Right cardiac atrium (tissue), 5 donors: ENCODE data around the gene ATP6V0D1. TPM values are rescaled to one million over a fixed set of nuclear protein-coding genes. Genes with fewer than 3 reads are reported as not detected.
A peak's percentile ranks its signal among the peaks of the same experiment; 100 is the strongest.
"Not testable (repeated sequence)": the region's sequence is repeated elsewhere in the genome, so short reads cannot be mapped to it uniquely, and the experiment has no call there.

Experiments used
- ATAC-seq, 2 donors: fragments of 200-7000 bp; cut with Tn5 transposase; one replicate each; pipeline versions ENCODE4 v1.8.0 to v1.9.1; 2020; ENCODE audit warnings: moderate library complexity in 2 of 2, mild to moderate bottlenecking in 1 of 2
- DNase-seq, 3 donors: peaks; one replicate each; pipeline ENCODE4 v3.0.0-alpha.2; 2020
- H3K27ac ChIP-seq: one replicate; pipeline ENCODE4 v1.5.1; 2013; ENCODE audit warnings: mild to moderate bottlenecking, low read length, control low read depth, moderate library complexity
- H3K27me3 ChIP-seq: one replicate; pipeline ENCODE4 v1.6.1; 2013; ENCODE audit not compliant: control insufficient read depth, insufficient read depth
- H3K4me1 ChIP-seq: one replicate; pipeline ENCODE4 v1.6.1; 2013; ENCODE audit warnings: low read length; ENCODE audit not compliant: control insufficient read depth, insufficient read depth
- H3K4me3 ChIP-seq: one replicate; pipeline ENCODE4 v1.5.1; 2013; ENCODE audit warnings: low read length, control low read depth
- H3K9me3 ChIP-seq: one replicate; pipeline ENCODE4 v1.6.1; 2013; ENCODE audit warnings: low read length; ENCODE audit not compliant: control insufficient read depth
- WGBS: extraction: QIAGEN DNeasy Blood & Tissue Kit; methylation state at CpG from one replicate; pipeline ENCODE4 v1.1.7; 2013; 5-methylcytosine and 5-hydroxymethylcytosine counted together
- intact Hi-C, 4 donors: fragments of 100-400 bp; cut with DNase I; formaldehyde crosslinking; loops; one replicate each; pipeline versions ENCODE4 v1.11.0 to v1.14.0; 2022 to 2023
- polyA plus RNA-seq: library from polyadenylated mRNA; stranded (reverse); fragments of 200-250 nt; gene quantifications from one replicate; pipeline ENCODE4 v1.2.3, GENCODE V29; 2013
- total RNA-seq, 4 donors: library from RNA; stranded (reverse); fragmentation: NEBNext Ultra II Directional; extraction: Animal tissue kit (Norgen Biotek cat#: 25700); gene quantifications; one replicate each; pipeline ENCODE4 v1.2.1, GENCODE V29; 2021
- donor health status: healthy with polysubstance abuse.
- donor health status: DM: no; HTN: yes; CAD: no.
- donor health status: DM: no; HTN: no; CAD: no.
- donor health status: DM: no; HTN: yes; CAD: no; lungs with severe emphysema.
- donor health status: DM: yes; HTN: yes; CAD: no.

ATP6V0D1 gene
- total and polyA plus RNA-seq, 5 donors: 44.6 to 79.4 (median 64.8) TPM

GRCh38 chr16:67425061-67425460 is 55.9 kb downstream of the ATP6V0D1 start:
- no peaks in the 10 kb centered on the region for H3K27me3 ChIP-seq
- 47% methylated on average over 6 of the region's 6 CpGs for WGBS
- no peak overlapping the region for H3K4me3 ChIP-seq
- intact Hi-C loops: loop anchor here in 3 of 4 donors (5.0 to 10.0 kb wide), 2 partner anchors 42 to 90 kb away; no protein-coding TSS in a partner anchor
- H3K9me3 ChIP-seq: no peaks in the 10 kb centered on the region
- DNase-seq: peak in 1 of 3 donors; percentile 6
- H3K4me1 ChIP-seq: no peaks in the 10 kb centered on the region
- no peak overlapping the region for H3K27ac ChIP-seq
- ATAC-seq: no peak

GRCh38 chr16:67424261-67424615 is 56.7 kb downstream of the ATP6V0D1 start:
- Histone ChIP-seq H3K9me3 (no peaks in the 10 kb centered on the region), H3K27me3 (no peaks in the 10 kb centered on the region), H3K4me1 (no peaks in the 10 kb centered on the region), H3K4me3 (no peak overlapping the region), H3K27ac (no peak overlapping the region)
- intact Hi-C loops: loop anchor here in 1 of 4 donors (10.0 kb wide), 1 partner anchor 91 kb away; no protein-coding TSS in a partner anchor
- WGBS: 50% methylated on average over 5 of the region's 5 CpGs
- ATAC-seq (no peak), DNase-seq (no peak)

DNA sequence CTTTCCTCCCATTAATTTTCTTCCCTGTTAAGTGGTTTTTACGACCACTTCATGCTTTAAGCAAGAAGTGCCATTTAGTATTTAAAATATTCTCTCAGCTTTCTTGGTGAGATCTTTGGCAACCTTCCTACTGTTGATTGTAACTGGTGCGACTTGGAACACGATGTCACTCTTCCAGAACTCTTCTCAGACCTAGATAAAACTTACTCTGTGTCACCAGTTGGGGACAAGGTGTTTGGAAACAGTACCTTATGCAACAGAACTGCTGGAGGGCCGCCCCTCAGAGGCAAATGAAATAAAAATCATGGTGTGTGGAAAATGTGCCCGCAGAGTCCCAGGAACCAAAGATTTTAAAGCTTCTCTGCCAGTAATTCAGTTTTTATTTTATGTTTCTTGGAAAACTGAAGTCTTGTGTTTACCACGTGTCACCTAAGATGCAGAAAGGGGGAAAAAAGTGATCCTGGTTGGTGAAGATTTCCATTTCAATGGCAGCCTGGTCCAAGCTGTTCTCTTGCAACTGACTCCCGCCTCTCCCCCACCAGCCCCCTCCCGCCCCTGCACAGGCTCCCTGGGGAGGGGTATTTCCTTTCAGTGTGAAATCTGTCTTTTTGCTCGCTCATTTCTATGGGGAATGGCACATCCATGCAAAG is 57.2 kb downstream of the ATP6V0D1 start:
- Histone ChIP-seq H3K27ac (no peak overlapping the region), H3K27me3 (no peaks in the 10 kb centered on the region), H3K9me3 (no peaks in the 10 kb centered on the region), H3K4me1 (no peaks in the 10 kb centered on the region), H3K4me3 (no peak overlapping the region)
- WGBS: 30% methylated on average over 9 of the region's 9 CpGs
- intact Hi-C loops: loop anchor here in 1 of 4 donors (10.0 kb wide), 1 partner anchor 91 kb away; no protein-coding TSS in a partner anchor
- DNase-seq (peak in 1 of 3 donors; percentile 28), ATAC-seq (no peak)

DNA sequence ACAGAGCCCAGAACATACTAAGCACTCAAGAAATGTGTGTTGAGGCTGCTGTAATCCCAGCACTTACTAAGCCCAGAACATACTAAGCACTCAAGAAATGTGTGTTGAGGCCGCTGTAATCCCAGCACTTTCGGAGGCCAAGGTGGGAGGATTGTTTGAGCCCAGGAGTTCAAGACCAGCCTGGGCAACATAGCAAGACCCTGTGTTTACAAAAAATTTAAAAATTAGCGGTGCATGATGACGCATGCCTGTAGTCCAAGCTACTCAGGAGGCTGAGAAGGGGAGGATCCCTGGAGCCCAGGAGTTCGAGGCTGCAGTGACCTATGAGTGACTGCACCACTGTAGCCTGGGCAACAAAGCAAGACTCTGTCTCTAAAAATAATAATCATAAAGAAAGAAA is 57.9 kb downstream of the ATP6V0D1 start:
- H3K9me3 ChIP-seq: no peaks in the 10 kb centered on the region
- no peaks in the 10 kb centered on the region for H3K27me3 ChIP-seq
- no peak overlapping the region for H3K4me3 ChIP-seq
- no peak for ATAC-seq
- no peaks in the 10 kb centered on the region for H3K4me1 ChIP-seq
- DNase-seq: peak in 1 of 3 donors; percentile 5
- 87% methylated on average over 5 of the region's 5 CpGs for WGBS
- intact Hi-C loops: loop anchor here in 1 of 4 donors (10.0 kb wide), 1 partner anchor 92 kb away; no protein-coding TSS in a partner anchor
- no peak overlapping the region for H3K27ac ChIP-seq

GRCh38 chr16:67421030-67421429 is 59.9 kb downstream of the ATP6V0D1 start:
- no peaks in the 10 kb centered on the region for H3K4me1 ChIP-seq
- H3K27me3 ChIP-seq: no peaks in the 10 kb centered on the region
- no peaks in the 10 kb centered on the region for H3K9me3 ChIP-seq
- no peak overlapping the region for H3K4me3 ChIP-seq
- DNase-seq (peak in 1 of 3 donors; percentile 1), ATAC-seq (no peak)
- intact Hi-C loops: loop anchor here in 1 of 4 donors (10.0 kb wide), 1 partner anchor 94 kb away; no protein-coding TSS in a partner anchor
- WGBS: 77% methylated on average over 4 of the region's 4 CpGs
- H3K27ac ChIP-seq: no peak overlapping the region

- no peaks in the 10 kb centered on the region for H3K9me3 ChIP-seq
- ATAC-seq (no peak), DNase-seq (peak in 1 of 3 donors; percentile 18)
- no peaks in the 10 kb centered on the region for H3K4me1 ChIP-seq
- intact Hi-C loops: loop anchor here in 2 of 4 donors (10.0 kb wide), 2 partner anchors 95 to 415 kb away; no protein-coding TSS in a partner anchor
- H3K27ac ChIP-seq: no peak overlapping the region
- H3K27me3 ChIP-seq: no peaks in the 10 kb centered on the region
- no peak overlapping the region for H3K4me3 ChIP-seq
- WGBS: 78% methylated on average over 3 of the region's 3 CpGs
Observed at GRCh38 chr16:67419931-67420330, 61.0 kb downstream of the ATP6V0D1 start.

DNA sequence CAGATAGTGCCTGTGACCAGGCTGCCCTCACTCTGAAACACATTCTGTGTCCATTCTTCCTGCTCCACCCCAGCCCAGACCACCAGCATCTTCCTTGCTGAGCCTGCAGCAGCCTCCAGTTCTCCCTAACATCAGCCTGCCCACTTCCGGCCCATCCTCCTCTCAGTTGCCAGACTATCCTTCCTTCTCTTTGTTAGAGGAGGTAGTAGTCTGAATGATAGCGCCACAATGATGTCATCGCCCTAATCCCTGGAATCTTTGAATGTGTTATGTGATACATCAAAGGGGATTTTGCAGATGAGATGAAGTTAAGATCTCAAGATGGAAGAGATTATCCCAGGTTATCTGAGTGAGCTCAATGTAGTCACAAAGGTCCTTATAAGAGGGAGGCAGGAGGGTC is 61.5 kb downstream of the ATP6V0D1 start:
- H3K4me1 ChIP-seq: no peaks in the 10 kb centered on the region
- H3K4me3 ChIP-seq: no peak overlapping the region
- DNase-seq (peak in 1 of 3 donors; percentile 18), ATAC-seq (no peak)
- H3K27me3 ChIP-seq: no peaks in the 10 kb centered on the region
- no peaks in the 10 kb centered on the region for H3K9me3 ChIP-seq
- intact Hi-C loops: loop anchor here in 1 of 4 donors (10.0 kb wide), 1 partner anchor 415 kb away; no protein-coding TSS in a partner anchor
- no peak overlapping the region for H3K27ac ChIP-seq
- WGBS: 85% methylated on average over 3 of the region's 3 CpGs

DNA sequence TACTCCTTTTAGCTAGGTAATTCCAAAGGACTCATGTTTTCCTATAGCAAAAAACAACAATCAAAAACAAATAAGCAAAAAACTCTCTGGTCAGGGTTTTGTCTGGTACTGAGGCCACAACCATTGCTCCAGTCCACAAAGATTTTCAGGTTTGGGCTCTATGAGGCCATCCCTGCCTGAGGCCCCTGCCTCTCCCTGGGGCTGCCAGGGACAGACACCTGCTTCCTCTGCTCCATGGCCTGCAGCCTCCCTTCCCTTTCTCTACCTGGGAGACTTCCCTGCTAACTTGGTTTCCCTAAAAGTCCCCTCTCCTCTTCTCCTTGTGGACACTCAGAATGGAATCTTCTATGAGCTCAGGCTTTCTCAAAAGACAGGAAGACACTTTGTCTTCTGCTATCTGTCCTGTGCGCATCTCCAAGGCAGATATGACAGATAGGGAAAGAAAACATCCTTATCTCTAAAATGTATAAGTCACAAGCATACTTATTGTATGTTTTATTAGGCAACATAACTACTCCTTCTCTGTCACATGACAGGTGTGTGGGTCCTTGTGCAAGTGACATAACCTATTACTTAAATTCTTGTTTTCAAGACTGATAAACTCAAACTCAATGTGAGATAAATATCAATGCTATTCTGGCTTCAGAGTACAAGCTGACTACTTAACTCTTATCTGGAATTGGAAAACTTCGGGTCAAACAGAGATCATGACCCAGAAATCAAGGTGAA is 63.5 kb downstream of the ATP6V0D1 start:
- Histone ChIP-seq H3K9me3 (no peaks in the 10 kb centered on the region), H3K4me3 (no peak overlapping the region), H3K4me1 (no peaks in the 10 kb centered on the region), H3K27me3 (no peaks in the 10 kb centered on the region), H3K27ac (no peak overlapping the region)
- DNase-seq (peak in 1 of 3 donors; percentile 3), ATAC-seq (no peak)
- WGBS: 84% methylated on average over 2 of the region's 2 CpGs
- intact Hi-C loops: loop anchor here in 1 of 4 donors (10.0 kb wide), 1 partner anchor 413 kb away; no protein-coding TSS in a partner anchor

DNA sequence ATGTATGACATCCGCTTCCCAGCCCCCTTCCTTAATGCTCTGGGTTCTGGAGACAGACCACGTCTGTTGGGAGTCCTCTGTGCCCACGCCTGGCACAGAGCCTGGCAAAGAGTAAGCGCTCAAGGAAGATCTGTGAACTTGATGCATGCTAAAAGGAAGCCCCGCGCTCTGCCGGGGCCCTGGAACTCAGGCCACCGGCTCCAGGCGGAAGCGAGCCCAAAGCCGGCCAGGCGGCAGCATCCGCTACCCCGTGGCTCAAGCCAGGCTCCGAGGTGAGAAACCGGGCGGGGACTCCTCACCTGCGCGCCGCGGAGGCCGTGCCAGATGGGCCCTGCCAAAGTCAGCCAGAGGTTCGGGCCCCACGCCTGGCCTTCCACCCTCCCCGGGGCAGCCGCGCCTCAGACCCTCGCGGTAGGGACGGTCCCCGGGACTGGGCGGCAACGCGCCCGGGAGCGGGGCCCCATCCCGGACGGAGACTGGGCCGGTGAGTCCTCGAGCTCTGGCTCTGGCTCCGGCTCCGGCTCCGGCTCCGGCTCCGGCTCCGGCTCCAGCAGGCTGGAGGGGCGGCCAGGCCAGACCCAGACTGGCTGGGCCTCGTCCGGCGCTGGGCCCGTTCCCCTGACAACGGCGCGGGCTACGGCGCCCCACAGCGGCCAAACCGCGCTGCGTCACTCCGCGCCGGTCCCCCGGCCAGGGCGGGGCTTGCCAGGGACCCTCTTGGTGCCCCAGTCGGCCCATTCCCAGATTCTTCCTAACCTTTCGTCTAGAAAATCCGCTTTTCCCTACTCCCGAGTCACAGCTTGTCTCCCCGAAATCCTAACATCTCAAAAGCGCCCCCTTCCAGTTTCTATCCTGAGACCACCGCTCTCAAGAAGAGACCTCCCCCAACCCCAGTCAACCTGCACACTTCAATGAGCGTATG is 64.8 kb downstream of the ATP6V0D1 start, which contains the start of gene ZDHHC1:
ZDHHC1 (minus strand) TSS at position 606 of the 922 bp plus-strand sequence. CDS start 8,702 bp downstream, outside the sequence.
- peak; percentile 81 to 93 (median 92) for DNase-seq
- Histone ChIP-seq H3K4me1 (no peaks in the 10 kb centered on the region), H3K4me3 (peak within 1 kb of the TSS; percentile 62), H3K9me3 (no peaks in the 10 kb centered on the region), H3K27me3 (no peaks in the 10 kb centered on the region), H3K27ac (peak within 1 kb of the TSS; percentile 76)
- peak; percentile 97 for ATAC-seq
- intact Hi-C loops: loop anchor here in 1 of 4 donors (10.0 kb wide), 1 partner anchor 411 kb away; no protein-coding TSS in a partner anchor
- WGBS: under 1% methylated on average over 73 of the region's 73 CpGs

GRCh38 chr16:67415421-67415820 is 65.5 kb downstream of the ATP6V0D1 start:
- H3K27me3 ChIP-seq, H3K27ac ChIP-seq, ATAC-seq, H3K4me1 ChIP-seq, H3K9me3 ChIP-seq: not testable (repeated sequence)
- H3K4me3 ChIP-seq: peak overlapping the region; percentile 62
- peak in 1 of 3 donors; percentile 49 for DNase-seq
- intact Hi-C loops: loop anchor here in 1 of 4 donors (10.0 kb wide), 1 partner anchor 411 kb away; no protein-coding TSS in a partner anchor
- WGBS: 89% methylated on average over 19 of the region's 19 CpGs
